Rectal smooth muscle tissue (tissue), 1 donor: ENCODE measurements around the gene CITED2.

Experiments
- H3K27ac ChIP-seq: one replicate; pipeline ENCODE4 v1.7.0; 2013; ENCODE audit warnings: low read depth, low read length, inconsistent platforms
- H3K27me3 ChIP-seq: one replicate; pipeline ENCODE4 v1.7.0; 2013; ENCODE audit warnings: low read length; ENCODE audit not compliant: control insufficient read depth, insufficient read depth
- H3K36me3 ChIP-seq: one replicate; pipeline ENCODE4 v1.7.0; 2013; ENCODE audit warnings: low read length; ENCODE audit not compliant: control insufficient read depth, insufficient read depth
- H3K4me1 ChIP-seq: one replicate; pipeline ENCODE4 v1.7.0; 2013; ENCODE audit warnings: low read length; ENCODE audit not compliant: control insufficient read depth, insufficient read depth
- H3K4me3 ChIP-seq: one replicate; pipeline ENCODE4 v1.7.0; 2013; ENCODE audit warnings: low read length
- H3K9ac ChIP-seq: one replicate; pipeline ENCODE4 v1.7.0; 2013; ENCODE audit warnings: low read length

Gene CITED2

DNA sequence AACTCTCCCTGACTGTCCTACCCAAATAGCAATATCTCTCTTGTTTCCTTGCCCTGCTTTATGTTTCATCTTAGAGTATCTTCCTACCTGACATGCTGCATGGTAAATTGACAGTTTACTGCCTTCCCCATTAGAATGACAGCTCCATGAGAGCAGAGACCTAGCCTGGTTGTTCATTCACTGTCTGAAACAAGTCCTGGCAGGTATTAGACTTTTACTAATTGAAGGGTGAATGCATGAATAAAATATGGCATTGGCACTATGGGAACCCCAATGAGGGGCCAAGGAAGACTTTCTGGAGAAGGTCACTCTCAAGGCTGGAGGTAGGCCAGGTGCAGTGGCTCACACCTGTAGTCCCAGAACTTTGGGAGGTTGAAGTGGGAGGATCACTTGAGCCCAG, 3.8 kb upstream of the CITED2 start:
- Histone ChIP-seq H3K27ac (no peak overlapping the region), H3K9ac (no peak overlapping the region), H3K27me3 (no peaks in the 10 kb centered on the region), H3K36me3 (peaks cover 6% of the 10 kb centered on the region), H3K4me1 (peaks cover 11% of the 10 kb centered on the region), H3K4me3 (no peak overlapping the region)

DNA sequence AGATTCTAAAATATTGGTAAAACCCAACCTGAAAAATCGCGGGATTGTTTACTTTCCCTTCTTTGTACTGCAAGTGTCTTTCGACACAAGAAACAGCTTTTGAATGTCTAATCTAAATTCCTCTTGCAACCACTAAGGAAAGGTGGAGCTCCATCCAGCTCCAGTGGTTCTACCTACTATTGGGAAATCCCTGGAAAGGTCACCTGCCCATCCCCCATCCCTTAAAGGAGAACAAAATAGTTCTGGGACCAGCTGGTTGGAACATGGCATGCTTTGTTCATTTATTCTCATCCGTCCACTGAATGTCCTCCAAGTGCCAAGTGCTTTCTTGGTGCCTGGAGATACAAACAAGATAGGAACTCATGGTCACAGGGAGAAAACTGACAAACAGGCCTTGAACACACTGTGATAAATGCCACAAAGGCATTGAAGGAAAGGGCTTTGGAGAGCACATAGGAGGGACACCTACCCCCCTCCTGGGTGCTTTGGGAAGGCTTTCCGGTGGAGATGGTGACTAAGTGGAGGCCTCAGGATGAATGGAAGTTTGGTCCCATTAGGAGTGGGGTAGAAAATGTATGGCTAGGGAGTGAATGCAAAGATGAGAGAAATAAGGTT, 2.3 kb upstream of the CITED2 start:
- no peak overlapping the region for H3K9ac ChIP-seq
- H3K36me3 ChIP-seq, result peaks cover 6% of the 10 kb centered on the region
- peak overlapping the region; percentile 83 for H3K4me3 ChIP-seq
- H3K27me3 ChIP-seq, result no peaks in the 10 kb centered on the region
- H3K4me1 ChIP-seq, result peaks cover 11% of the 10 kb centered on the region
- H3K27ac ChIP-seq, result peak overlapping the region; percentile 93

- peak overlapping the region; percentile 83 for H3K4me3 ChIP-seq
- H3K4me1 ChIP-seq, result peaks cover 11% of the 10 kb centered on the region
- peak overlapping the region; percentile 20 for H3K9ac ChIP-seq
- H3K27me3 ChIP-seq, result no peaks in the 10 kb centered on the region
- H3K27ac ChIP-seq, result peak overlapping the region; percentile 93
- H3K36me3 ChIP-seq, result peaks cover 6% of the 10 kb centered on the region
Observed at GRCh38 chr6:139376017-139376330, 1.5 kb upstream of the CITED2 start.

- Histone ChIP-seq H3K4me3 (peak overlapping the region; percentile 83), H3K4me1 (peaks cover 11% of the 10 kb centered on the region), H3K36me3 (peaks cover 6% of the 10 kb centered on the region), H3K27ac (peak overlapping the region; percentile 93), H3K9ac (peak overlapping the region; percentile 82), H3K27me3 (no peaks in the 10 kb centered on the region)
Observed at GRCh38 chr6:139375226-139376016, 973 bp upstream of the CITED2 start.

GRCh38 chr6:139373928-139374356, 506 bp downstream of the CITED2 start:
- H3K9ac ChIP-seq, result peak overlapping the region; percentile 91
- peaks cover 6% of the 10 kb centered on the region for H3K36me3 ChIP-seq
- H3K27me3 ChIP-seq, result no peaks in the 10 kb centered on the region
- H3K4me3 ChIP-seq, result peak overlapping the region; percentile 83
- peaks cover 20% of the 10 kb centered on the region for H3K4me1 ChIP-seq
- H3K27ac ChIP-seq, result peak overlapping the region; percentile 93

DNA sequence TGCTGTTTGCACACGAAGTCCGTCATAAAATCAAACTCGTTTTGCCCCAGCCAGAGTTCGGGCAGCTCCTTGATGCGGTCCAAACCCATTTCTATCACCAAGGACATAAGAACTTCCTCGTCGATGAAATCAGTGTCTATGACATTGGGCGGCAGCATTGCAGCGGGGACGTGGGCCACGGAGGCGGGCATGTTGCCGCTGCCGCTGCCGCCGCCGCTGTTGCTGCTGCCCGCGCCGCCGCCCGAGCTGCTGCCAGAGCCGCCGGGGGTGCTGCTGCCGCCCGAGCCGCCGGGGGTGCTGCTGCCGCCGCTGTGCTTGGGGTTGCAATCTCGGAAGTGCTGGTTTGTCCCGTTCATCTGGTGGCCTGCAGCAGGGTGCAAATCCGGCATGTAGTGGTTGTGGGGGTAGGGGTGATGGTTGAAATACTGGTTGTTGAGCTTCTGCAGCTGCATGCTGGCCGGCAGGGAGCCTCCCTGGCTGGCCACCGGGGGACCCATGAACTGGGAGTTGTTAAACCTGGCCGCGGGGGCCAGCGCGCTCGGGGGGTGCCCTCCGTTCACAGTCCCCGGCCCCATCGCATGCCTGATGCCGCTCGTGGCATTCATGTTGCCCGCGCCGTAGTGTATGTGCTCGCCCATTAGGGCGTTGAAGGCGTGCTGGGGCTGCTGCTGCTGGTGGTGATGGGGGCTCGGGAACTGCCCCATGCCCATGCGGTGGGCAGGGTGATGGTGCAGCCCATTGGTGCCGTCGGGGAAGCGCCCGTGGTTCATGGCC, 1.1 kb downstream of the CITED2 start:
- Histone ChIP-seq H3K4me3 (peak overlapping the region; percentile 83), H3K36me3 (peaks cover 6% of the 10 kb centered on the region), H3K9ac (peak overlapping the region; percentile 91), H3K4me1 (peaks cover 20% of the 10 kb centered on the region), H3K27me3 (no peaks in the 10 kb centered on the region), H3K27ac (peak overlapping the region; percentile 93)

DNA sequence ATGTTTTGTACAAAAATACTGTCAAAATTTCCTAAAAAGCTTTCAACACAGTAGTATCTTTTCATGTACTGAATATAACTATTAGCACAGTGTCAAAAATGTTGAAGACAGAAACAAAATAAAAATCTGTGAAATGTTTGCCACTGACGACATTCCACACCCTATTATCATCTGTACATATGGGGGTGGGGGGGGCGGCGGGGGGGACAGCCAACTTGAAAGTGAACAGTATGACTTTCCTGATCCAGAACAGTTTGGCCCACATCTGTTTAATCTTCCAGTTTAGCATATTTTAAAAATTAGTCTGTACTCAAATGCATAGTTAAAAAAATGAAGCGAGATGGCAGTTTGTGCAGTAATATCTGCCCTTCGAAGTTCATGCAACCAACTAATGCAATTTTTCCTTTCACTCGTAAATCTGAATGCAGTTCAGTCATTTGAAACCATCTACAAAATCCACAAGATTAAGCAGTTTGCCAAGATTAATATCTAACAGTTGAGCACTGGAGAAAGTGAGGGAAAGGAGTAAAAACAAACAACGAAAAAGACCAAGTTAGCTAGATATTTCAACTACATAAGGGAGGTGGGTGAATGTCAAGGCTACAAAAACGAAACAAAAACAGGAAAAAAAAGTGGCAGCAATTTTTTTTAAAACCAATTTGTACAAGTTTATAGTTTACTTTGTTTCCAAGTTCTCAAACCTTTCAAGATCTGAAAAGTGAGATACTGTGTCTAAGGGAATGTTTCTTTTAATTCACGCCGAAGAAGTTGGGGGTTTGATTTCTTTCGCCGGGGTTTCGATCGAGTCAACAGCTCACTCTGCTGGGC, 1.9 kb downstream of the CITED2 start:
- peak overlapping the region; percentile 93 for H3K27ac ChIP-seq
- H3K36me3 ChIP-seq, result peaks cover 6% of the 10 kb centered on the region
- H3K4me3 ChIP-seq, result peak overlapping the region; percentile 83
- H3K27me3 ChIP-seq, result no peaks in the 10 kb centered on the region
- peak overlapping the region; percentile 19 for H3K9ac ChIP-seq
- H3K4me1 ChIP-seq, result peaks cover 20% of the 10 kb centered on the region

GRCh38 chr6:139371421-139372203, 2.8 kb downstream of the CITED2 start:
- no peaks in the 10 kb centered on the region for H3K27me3 ChIP-seq
- H3K4me1 ChIP-seq, result peaks cover 15% of the 10 kb centered on the region
- H3K9ac ChIP-seq, result peak overlapping the region; percentile 24
- peaks cover 6% of the 10 kb centered on the region for H3K36me3 ChIP-seq
- peak overlapping the region; percentile 83 for H3K4me3 ChIP-seq
- peak overlapping the region; percentile 93 for H3K27ac ChIP-seq

- Histone ChIP-seq H3K27me3 (no peaks in the 10 kb centered on the region), H3K4me3 (peak overlapping the region; percentile 83), H3K36me3 (peaks cover 6% of the 10 kb centered on the region), H3K4me1 (peaks cover 9% of the 10 kb centered on the region), H3K27ac (peak overlapping the region; percentile 93), H3K9ac (no peak overlapping the region)
Observed at GRCh38 chr6:139370999-139371345, 3.5 kb downstream of the CITED2 start.

DNA sequence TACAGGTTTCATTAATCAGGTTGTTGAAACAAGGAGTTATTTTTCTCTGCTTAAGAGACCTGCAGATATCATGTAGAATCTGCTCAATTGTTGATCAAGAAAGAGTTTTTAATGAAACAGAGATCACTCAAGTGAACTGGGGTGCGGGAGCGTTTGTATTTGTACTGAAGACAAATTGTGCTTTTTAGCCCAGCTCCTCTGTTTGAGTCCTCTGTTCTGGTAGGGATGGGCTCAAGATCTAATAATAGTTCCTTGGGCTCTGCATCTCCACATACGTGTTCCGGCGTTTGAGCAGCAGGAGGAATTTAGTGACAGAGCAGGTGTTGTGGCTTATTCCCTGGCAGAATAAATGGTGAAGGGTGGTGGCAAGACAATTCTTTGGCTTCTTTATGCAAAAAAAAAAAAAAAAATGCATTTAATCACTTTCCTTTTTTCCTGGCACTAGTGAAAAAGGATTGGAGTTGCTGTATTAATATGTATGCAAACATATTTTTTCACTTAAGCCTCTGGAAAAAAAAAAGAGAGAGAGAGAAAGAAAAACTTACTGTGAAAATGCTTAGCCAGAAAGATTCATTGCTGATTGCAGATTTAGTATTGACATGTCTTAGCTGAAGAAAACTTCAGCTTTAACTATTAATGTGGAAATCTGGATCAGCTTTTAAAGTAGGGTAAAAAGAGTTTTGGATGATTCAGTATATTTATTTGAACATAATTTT, 4.0 kb downstream of the CITED2 start:
- Histone ChIP-seq H3K4me3 (peak overlapping the region; percentile 3), H3K9ac (no peak overlapping the region), H3K36me3 (peaks cover 6% of the 10 kb centered on the region), H3K27ac (peak overlapping the region; percentile 93), H3K4me1 (peaks cover 9% of the 10 kb centered on the region), H3K27me3 (no peaks in the 10 kb centered on the region)
